ENCODE results near the gene RASL11A.

The RASL11A gene

GRCh38 chr13:27258637-27259386 is 11.8 kb upstream of the RASL11A start:
- H3K4me3 Mint-ChIP-seq: no peak overlapping the region
- H3K27me3 Mint-ChIP-seq: no peaks in the 10 kb centered on the region
- peak overlapping the region; percentile 9 to 75 for H3K27ac Mint-ChIP-seq
- ATAC-seq (no peak), DNase-seq (no peak)
- no peaks in the 10 kb centered on the region for H3K9me3 Mint-ChIP-seq
- peaks cover 69% of the 10 kb centered on the region for H3K4me1 Mint-ChIP-seq

- Mint-ChIP-seq H3K4me3 (no peak overlapping the region), H3K27ac (peak overlapping the region in 1 of 2 donors; percentile 54), H3K4me1 (peaks cover 66% of the 10 kb centered on the region), H3K27me3 (no peaks in the 10 kb centered on the region), H3K9me3 (no peaks in the 10 kb centered on the region)
- no peak for DNase-seq
- peak; percentile 59 for ATAC-seq
Observed at GRCh38 chr13:27259831-27260230, 10.8 kb upstream of the RASL11A start.

- Mint-ChIP-seq H3K27me3 (no peaks in the 10 kb centered on the region), H3K4me1 (peaks cover 58% of the 10 kb centered on the region)
- no peak for DNase-seq
Observed at GRCh38 chr13:27261396-27261795, 9.2 kb upstream of the RASL11A start.

DNA sequence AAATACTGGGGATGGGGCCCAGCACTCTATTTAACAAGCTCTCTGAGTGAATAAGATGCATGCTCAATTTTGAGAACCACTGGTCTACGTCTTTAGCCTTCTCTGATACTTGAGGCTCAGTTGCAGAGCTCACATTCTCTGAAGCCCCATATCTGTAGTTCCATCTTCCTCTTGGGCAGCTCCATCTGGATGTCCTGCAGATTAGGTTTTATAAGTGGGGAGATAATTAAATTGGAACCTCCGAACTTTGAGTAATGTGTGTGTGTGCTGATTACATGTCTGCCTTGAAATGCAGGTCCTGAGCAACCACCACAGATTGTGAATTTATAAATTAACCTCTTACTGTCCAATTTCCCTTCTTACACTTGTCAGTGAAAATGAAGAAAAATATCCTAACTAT is 7.2 kb upstream of the RASL11A start:
- H3K4me3 Mint-ChIP-seq: no peak overlapping the region
- DNase-seq (no peak), ATAC-seq (no peak)
- peak overlapping the region in 1 of 2 donors; percentile 81 for H3K27ac Mint-ChIP-seq
- no peaks in the 10 kb centered on the region for H3K9me3 Mint-ChIP-seq
- H3K4me1 Mint-ChIP-seq: peaks cover 51% of the 10 kb centered on the region
- H3K27me3 Mint-ChIP-seq: no peaks in the 10 kb centered on the region

More at GRCh38 chr13:27261396-27261795, 9.2 kb upstream of the RASL11A start:
- ATAC-seq: no peak
- H3K27ac Mint-ChIP-seq: peak overlapping the region in 1 of 2 donors; percentile 65
- H3K9me3 Mint-ChIP-seq: no peaks in the 10 kb centered on the region
- no peak overlapping the region for H3K4me3 Mint-ChIP-seq

- Mint-ChIP-seq H3K4me1 (peaks cover 44% of the 10 kb centered on the region), H3K27me3 (no peaks in the 10 kb centered on the region), H3K27ac (peak overlapping the region in 1 of 2 donors; percentile 76), H3K4me3 (no peak overlapping the region), H3K9me3 (no peaks in the 10 kb centered on the region)
- ATAC-seq (peak; percentile 33), DNase-seq (no peak)
Observed at GRCh38 chr13:27264181-27264580, 6.4 kb upstream of the RASL11A start.

- Mint-ChIP-seq H3K27ac (no peak overlapping the region), H3K4me3 (no peak overlapping the region), H3K9me3 (no peaks in the 10 kb centered on the region), H3K4me1 (peaks cover 39% of the 10 kb centered on the region), H3K27me3 (no peaks in the 10 kb centered on the region)
- ATAC-seq (no peak), DNase-seq (no peak)
Observed at GRCh38 chr13:27264648-27265047, 6.0 kb upstream of the RASL11A start.

GRCh38 chr13:27266917-27267316 is 3.7 kb upstream of the RASL11A start:
- no peak for DNase-seq
- Mint-ChIP-seq H3K9me3 (no peaks in the 10 kb centered on the region), H3K4me1 (peaks cover 36% of the 10 kb centered on the region), H3K4me3 (no peak overlapping the region), H3K27ac (no peak overlapping the region), H3K27me3 (no peaks in the 10 kb centered on the region)
- ATAC-seq: no peak

GRCh38 chr13:27267596-27267995 is 3.0 kb upstream of the RASL11A start:
- no peaks in the 10 kb centered on the region for H3K27me3 Mint-ChIP-seq
- peaks cover 29% of the 10 kb centered on the region for H3K4me1 Mint-ChIP-seq
- no peak overlapping the region for H3K4me3 Mint-ChIP-seq
- ATAC-seq (no peak), DNase-seq (no peak)
- H3K9me3 Mint-ChIP-seq: no peaks in the 10 kb centered on the region
- H3K27ac Mint-ChIP-seq: no peak overlapping the region

DNA sequence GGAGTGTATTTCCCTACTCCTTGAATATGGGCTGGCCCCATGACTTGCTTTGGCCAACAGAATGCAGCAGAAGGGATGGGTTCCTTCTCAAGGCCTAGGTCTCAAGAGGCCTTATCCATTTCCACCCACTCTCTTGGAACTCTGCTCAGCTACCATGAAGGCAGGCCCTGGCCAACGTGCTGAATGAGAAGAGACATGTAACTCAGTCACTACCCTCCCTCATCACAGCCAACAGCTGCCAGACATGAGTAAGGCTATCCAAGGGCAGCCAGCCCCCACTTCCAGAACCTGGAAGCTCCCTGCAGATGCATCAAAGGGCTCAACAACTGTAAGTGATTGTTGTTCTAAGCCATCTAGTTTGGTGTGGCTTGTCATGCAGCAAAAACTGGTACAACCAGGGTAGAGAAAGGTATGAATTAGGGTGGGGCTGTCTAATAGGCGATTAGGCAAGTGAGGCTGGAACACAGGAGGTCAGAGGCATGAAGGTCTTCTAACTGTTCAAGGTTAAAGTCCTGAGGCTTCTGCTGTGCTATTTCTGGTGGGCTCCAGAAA is 1.4 kb upstream of the RASL11A start:
- Mint-ChIP-seq H3K4me1 (peaks cover 22% of the 10 kb centered on the region), H3K4me3 (no peak overlapping the region), H3K27ac (no peak overlapping the region), H3K9me3 (no peaks in the 10 kb centered on the region), H3K27me3 (no peaks in the 10 kb centered on the region)
- no peak for DNase-seq
- no peak for ATAC-seq

DNA sequence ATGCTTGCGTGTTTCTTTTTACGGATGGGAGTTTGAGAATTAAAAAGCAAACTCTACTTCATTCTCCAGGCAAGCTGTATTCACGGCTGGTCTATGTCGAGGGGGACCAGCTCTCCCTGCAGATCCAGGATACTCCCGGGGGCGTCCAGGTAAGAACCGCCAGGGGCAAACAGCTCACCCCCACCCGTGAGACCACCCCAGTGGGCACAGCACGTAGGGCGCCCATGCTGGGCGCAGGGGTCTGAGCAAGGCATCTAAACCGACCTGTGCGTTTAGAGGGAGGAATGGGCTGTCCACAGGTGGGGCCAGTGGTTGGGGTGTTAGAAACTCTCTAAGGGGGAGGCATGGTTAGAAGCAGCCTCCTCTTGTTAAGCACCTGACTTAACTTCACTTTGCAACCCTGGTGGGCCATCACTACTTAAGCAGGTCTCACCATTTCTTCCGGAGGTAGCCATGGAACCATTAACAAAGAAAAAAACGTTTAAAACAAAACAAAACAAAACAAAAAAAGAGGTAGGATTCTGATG is 1.0 kb downstream of the RASL11A start:
- Mint-ChIP-seq H3K4me1 (peaks cover 17% of the 10 kb centered on the region), H3K27ac (no peak overlapping the region), H3K4me3 (peak overlapping the region; percentile 88 to 92), H3K9me3 (no peaks in the 10 kb centered on the region), H3K27me3 (peaks cover 5% of the 10 kb centered on the region)
- ATAC-seq: peak; percentile 17
- DNase-seq: no peak

- no peak overlapping the region for H3K27ac Mint-ChIP-seq
- H3K27me3 Mint-ChIP-seq: peaks cover 5% of the 10 kb centered on the region
- no peak overlapping the region for H3K4me3 Mint-ChIP-seq
- DNase-seq (no peak), ATAC-seq (no peak)
- peaks cover 17% of the 10 kb centered on the region for H3K4me1 Mint-ChIP-seq
- H3K9me3 Mint-ChIP-seq: no peaks in the 10 kb centered on the region
Observed at GRCh38 chr13:27273658-27274425, 3.2 kb downstream of the RASL11A start.

- Mint-ChIP-seq H3K27ac (no peak overlapping the region), H3K27me3 (peaks cover 5% of the 10 kb centered on the region), H3K4me1 (peaks cover 17% of the 10 kb centered on the region), H3K9me3 (no peaks in the 10 kb centered on the region), H3K4me3 (no peak overlapping the region)
- ATAC-seq: no peak
- no peak for DNase-seq
Observed at GRCh38 chr13:27274631-27275030, 4.0 kb downstream of the RASL11A start.

- Mint-ChIP-seq H3K4me1 (peaks cover 7% of the 10 kb centered on the region), H3K4me3 (no peak overlapping the region), H3K27me3 (peaks cover 5% of the 10 kb centered on the region), H3K9me3 (no peaks in the 10 kb centered on the region), H3K27ac (no peak overlapping the region)
- ATAC-seq (no peak), DNase-seq (no peak)
Observed at GRCh38 chr13:27276188-27276587, 5.6 kb downstream of the RASL11A start.

DNA sequence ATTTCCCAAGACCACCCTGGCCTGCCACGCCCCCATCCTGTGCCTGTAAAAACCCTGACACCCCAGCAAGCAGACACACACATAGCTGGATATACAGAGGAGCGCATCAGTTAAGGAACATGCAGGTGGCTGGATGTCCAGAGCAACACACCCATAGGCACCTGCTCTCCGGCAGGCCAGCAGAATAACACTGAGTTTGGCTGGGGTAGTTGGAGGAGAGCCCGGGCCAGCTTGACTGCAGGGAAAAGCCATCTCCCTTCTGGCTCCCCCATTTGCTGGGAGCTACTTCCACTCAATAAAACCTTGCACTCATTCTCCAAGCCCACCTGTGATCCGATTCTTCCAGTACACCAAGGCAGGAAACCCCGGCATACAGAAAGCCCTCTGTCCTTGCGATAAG is 8.9 kb downstream of the RASL11A start:
- H3K4me1 Mint-ChIP-seq: no peaks in the 10 kb centered on the region
- no peak overlapping the region for H3K27ac Mint-ChIP-seq
- peaks cover 3% of the 10 kb centered on the region for H3K27me3 Mint-ChIP-seq
- ATAC-seq (no peak), DNase-seq (no peak)
- no peaks in the 10 kb centered on the region for H3K9me3 Mint-ChIP-seq
- no peak overlapping the region for H3K4me3 Mint-ChIP-seq

DNA sequence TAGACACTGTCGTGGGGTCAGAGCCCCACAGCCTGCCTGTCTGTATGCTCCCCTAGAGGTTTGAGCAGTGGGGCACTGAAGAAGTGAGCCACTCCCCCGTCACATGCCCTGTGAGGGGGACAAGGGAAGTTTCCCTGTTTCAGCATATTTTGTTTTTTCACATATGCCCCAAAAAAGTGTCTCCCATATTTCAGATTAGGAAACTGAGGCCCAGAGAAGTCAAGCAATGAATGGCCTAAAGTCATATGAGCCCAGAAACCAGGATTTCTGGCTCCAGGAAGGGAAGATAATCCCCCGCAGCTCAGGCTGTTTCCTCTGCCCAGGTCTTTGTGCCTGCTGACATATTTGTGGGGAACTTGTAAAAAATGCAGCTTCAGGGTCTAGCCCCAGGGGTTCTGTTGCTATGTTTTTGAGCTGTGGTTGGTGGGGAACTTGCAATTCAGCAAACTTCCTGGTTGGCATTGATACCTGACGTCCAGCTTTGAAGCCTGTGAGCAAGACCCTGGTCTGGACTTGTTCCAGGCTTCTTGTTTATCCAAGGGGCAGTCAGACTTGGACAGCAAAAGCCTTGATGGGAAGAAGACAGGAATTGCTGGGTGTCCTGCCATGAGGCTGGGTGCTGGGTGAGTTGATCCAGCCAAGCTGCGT is 9.5 kb downstream of the RASL11A start:
- DNase-seq: no peak
- Mint-ChIP-seq H3K4me3 (no peak overlapping the region), H3K27me3 (no peaks in the 10 kb centered on the region), H3K4me1 (no peaks in the 10 kb centered on the region), H3K9me3 (no peaks in the 10 kb centered on the region), H3K27ac (no peak overlapping the region)
- ATAC-seq: no peak

Data from stimulated activated naive CD8-positive, alpha-beta T cell treated with anti-CD3 and anti-CD28 coated beads, Interleukin-15, amount 100 ng/mL, for 72 hours (primary cell).